ENCODE data around the gene VARS2.

- TF ChIP-seq CTCF (IDR thresholded peaks at IDR 0.05) (no peak), POLR2A (IDR thresholded peaks at IDR 0.05) (no peak)
Measured at GRCh38 chr6:30886897-30887255, 27.2 kb upstream of the VARS2 start.

Measured in sigmoid colon (tissue), 3 donors.